GM19193 (cell line): ENCODE data around the gene TTC17.

Source experiments
- POLR2A ChIP-seq: IDR thresholded peaks from 4 replicates; pipeline ENCODE4 v1.6.1; 2011; ENCODE audit not compliant: insufficient read depth, insufficient read length; ENCODE audit errors: extremely low read depth

The TTC17 gene

DNA sequence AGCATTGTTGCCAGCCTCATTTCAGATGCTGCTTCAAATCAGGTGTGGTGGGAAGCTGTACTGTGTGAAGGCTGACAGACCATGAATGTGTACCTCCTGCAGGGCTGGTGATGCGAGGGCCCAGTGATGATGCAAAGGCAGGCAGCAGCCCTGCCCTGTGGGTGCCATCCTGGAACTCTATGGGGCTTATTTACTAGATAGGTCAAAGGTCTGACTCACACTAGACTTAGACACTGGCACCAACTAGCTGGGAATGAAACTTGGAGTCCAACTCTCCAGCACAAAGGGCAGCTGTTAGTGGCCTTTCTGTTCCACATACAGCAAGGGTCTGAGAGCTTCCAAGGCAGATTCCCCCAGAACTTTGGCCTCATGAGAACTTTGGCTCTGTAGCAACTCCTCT, 138.4 kb downstream of the TTC17 start:
- no peak for TF ChIP-seq POLR2A

DNA sequence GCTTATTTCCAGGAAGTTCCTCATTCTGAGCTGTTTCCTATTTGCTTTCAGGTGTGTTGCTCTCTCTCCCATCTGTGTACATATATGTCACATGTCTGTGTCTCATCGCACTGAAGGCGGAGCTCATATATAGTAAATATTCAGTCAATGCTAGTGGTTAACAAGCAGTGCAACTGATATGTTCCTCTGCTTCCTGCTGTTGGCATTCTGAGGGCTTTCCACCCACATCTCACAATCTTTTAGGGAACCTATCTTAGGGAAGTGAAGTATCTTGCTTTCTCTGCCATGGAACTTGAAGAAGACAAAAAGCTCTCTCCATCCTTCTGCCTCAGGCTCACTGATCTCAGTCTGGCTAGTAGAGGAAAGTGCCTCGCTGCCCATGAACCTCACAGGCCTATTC, 139.8 kb downstream of the TTC17 start:
- no peak for TF ChIP-seq POLR2A

DNA sequence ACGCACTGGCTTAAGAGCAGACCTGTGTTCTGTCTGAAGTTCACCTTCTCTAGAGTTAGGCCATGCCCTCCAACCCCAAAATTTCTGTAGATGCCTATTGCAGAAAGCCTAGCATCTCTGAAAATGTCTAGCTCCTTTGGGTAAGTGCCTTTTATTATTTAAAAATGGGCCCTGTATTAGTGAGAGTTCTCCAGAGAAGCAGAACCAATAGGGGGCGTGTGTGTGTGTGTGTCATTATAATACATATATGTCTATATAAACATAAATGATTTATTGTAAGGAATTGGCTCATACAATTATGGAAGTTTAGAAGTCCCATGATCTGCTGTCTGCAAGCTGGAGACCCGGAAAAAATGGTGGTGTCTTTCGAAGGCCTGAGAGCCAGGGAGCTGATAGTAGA, 144.7 kb downstream of the TTC17 start:
- no peak for TF ChIP-seq POLR2A

DNA sequence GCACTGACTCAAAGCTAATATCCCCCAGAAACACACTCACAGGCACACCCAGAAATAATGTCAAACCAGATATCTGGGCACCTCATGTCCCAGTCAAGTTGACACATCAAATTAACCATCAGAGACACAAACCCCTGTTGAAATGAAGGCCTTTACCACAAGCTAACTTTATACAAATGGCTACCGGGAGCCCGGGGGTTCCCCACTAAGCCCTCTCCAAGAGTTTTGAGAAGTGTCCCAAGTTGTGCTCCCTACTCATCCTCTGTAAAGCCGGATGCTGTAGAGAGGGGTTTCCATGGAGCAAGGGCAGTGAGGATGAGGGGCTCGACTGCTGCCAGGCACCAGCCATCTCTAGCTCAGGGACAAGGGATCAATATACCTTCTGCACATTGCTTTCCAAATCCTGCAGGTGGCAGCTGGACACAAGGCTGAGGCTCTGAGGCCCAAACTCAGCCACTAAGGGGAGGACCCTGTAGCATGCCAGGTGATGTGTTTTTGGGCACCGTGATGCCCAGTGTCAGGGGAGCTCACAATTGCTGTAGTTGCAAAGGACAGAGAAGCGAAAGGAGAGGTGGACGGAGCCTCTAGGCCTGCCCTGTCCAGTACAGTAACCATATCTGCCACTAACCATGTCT, 145.7 kb downstream of the TTC17 start:
- no peak for TF ChIP-seq POLR2A

DNA sequence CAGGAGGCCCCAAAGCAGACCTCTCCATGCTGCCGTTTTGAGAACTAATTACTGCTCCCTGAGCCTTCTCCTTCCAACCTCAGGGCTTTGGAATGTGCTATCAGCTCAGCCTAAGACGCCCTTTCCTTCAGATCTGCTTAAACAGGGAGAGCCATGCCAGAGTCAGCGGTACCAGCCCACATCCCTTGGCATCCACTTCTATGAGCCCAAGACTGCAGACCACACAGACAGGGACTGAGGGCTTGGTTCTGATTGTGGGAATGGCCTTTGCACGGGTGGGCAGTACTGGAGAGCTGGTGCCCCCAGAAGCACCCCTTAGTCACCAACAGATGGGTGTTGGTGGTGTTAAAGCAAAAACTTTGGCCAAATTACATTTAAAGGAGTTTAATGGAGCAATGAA, 146.5 kb downstream of the TTC17 start:
- no peak for TF ChIP-seq POLR2A

DNA sequence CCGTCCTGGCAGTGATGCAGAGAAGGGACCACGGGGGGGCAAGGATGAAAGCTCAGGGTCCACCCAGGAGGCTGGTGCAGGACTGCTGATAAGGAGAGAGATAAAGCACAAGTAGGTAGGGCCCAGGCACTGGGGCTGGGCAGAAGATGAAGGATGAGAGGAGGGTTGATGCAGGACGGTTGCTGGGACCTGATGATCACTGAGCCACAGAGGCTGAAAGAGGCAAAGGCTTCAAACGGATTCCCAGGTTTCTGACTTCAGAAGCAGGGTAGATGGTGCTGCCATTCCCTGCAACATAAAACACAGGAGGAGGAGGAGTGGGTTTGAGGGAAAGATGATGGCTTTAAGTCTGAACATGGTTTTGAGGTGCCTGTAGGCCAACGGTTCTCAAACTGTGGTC, 148.5 kb downstream of the TTC17 start:
- no peak for TF ChIP-seq POLR2A

DNA sequence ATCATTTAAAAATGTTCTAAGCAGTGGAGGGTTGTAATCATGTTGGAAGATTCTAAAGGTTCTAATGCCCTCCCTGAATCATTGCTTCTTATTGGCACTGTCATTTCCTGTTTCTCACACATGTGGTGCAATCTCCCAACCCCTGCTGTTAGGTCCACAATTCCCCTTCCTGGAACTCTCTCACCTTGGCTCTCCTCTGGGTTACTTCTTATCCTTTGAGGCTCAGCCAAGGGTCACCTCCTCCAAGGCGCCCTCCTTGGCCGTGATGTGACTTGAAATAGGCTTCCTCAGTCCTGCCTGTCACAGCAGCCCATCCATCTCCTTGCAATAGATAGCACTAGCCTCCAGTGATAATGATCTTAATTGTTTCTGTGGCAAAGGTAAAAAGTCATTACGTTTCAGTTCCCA, 149.8 kb downstream of the TTC17 start:
- no peak for TF ChIP-seq POLR2A

DNA sequence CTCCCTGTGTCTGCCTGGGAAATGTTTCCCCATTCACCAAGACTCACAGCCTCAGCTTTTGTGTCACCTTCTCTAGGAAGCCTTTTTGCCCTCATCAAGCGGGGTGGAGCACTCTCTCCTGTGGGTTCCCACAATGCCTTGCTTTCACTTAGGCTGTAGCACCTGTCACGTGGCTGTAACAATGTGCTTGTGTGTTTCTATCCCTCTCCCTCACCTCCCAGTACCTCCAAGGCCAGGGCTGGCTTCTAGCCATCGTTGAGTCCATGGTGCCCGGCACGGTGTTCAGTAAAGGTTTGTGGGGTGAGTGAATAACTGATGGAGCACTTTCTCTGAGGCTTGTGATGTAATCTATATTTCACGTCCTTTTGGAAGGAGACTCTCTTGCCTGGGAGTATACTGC, 153.2 kb downstream of the TTC17 start:
- TF ChIP-seq POLR2A = no peak

DNA sequence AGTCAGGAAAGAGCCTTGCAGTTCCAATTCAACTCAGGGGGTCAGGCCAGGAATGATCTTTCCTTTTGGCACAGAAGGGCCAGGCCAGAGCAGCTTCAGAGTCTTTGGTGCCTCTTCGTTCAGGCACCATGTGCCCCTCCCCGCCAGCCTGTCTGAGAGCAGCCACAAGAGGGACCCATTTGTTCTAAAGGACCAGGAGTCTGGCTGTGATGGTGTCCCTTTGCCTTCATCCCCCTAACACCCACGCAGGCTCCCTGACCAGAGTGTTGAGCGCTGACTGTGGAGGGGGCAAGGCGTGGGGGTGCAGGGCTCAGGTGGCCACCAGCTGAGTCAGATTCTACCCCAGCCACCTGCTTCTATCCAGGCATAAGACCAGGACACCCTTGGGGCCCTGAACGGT, 156.4 kb downstream of the TTC17 start:
- no peak for TF ChIP-seq POLR2A

DNA sequence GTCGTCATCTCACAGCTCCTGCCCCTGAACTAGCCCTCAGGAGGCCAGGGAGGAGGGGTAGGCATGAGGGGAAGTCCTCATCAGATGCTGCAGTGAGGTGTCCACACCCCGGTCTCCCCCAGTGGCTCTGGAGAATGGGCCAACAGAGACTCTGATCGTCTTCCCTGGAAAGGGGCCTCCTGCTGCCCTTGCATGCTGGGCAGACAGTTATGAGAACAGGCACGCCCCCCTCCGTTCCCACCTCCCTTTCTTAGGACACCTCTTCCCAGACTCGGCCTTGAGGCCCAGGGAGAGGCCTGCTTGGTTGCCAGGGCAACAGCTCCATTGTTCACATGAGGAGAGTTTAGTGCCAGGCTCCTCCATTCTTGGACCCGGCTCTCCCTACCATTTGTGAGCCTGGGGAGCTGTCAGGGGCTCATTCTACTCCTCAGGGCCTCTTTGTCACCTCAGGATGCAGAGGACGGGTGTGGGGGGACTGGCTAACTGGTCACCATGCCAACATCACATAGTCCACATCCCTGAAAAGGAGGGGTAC, 157.7 kb downstream of the TTC17 start:
- no peak for TF ChIP-seq POLR2A

DNA sequence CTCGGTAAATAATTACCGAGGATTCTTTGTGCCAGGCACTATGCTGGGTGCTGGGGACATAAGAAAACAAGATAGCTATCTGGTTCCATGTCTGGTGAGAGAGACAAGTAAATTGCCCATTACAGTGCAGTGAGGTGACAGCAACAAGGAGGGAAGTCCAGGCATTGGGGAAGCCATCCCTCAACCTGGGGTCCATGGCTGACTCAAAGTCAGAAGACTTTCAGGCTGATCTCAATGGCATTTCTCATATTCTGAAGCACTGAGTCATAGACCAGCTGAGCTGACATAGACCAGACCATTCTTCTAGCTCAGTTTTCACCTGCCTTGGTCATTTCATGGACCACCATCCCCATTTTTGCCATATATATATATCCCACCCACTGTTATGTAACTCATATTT, 158.8 kb downstream of the TTC17 start:
- no peak for TF ChIP-seq POLR2A

DNA sequence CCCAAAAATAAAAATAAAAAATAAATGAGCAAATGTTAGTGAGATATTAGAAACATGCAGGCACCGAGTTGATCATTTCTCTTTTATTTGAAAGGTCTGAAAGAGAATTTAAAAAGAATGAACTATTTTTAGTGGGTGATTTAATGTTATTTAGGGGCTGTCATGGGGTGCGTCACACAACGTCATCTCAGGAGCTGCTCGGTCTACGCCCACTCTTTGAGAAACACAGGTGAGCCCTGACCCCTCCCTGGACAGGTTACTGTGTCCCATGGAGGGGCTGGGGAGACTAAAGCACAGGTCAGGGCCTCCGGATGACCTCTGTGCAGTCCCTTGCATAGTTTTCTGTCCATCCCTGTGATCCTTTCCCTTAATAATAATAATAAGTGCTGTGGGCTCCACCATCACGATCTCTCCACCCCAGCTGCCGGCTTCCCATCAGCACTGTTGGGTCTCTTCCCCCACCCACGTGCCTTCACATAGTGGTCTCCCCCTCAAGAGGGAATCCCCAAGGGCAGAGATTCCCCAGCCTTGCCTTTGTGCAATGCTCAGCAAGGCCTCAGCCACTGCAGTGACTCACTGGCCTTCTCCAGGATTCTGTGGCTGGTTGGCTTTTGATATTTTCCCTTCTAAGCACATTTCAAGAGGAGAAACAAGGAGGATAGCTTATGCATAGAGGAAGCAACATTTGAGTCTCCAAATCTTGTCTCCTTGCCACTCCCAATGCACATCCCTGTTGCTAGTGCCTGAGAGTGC, 159.9 kb downstream of the TTC17 start:
- no peak for TF ChIP-seq POLR2A

DNA sequence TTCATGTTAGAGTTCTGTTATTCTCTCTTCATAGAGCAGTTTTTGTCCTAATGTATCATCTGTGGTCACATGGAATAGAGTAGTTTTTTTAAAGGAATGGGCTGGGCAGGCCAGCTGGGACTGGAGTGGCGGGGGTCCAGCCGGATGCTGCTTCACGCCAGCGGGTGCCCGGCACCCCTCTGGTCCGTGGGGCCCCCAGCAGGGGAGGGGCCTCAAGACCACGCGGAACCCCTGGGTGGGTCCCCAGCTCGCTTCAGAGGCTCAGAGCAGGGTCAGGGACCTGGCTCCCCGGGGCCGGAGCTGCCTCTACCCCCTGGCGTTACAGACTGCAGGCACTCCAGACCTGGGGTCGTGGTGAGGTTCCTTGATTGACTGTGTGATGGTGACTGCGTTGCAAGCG, 162.8 kb downstream of the TTC17 start:
- no peak for TF ChIP-seq POLR2A

DNA sequence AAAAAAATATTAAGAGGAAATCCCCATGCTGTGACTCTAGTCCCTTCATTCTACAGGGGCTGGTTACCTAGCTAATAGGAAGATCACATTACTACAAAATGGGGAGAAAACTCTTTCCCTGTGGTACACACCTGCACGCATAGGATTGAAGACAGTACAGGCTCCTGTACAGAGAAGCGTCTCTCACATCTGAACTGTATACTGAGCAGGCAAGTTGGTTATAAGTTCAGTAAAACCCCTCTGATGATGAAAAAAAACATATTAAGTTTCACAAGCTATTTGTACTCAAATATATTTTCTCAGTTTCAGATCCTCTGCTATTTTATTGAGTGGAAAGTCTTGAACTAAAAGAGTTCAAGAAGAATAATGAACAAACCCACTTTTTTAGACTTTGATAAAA, 164.9 kb downstream of the TTC17 start:
- no peak for TF ChIP-seq POLR2A

DNA sequence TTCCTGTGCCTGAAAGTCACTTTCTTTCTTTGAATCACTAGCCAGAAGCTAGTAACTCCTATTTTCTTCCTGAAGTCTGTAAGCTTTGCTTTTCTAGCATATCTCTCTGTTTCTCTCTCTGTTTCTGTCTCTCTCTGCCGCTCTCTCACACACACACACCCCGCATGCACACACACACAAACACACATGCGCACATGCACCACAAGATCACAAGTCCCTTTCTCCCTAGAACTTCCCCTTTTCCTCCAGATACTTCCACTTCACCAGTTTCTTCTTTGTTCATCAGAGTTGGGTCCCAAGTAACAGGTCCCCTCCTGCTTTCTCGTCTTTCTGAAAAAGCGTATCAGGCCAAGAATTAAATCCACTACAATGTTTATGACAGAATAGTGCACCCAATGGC, 173.3 kb downstream of the TTC17 start:
- no peak for TF ChIP-seq POLR2A
